GM19239 (cell line): ENCODE measurements around the gene MATCAP1.

Experiments
- DNase-seq: peaks from one replicate; pipeline ENCODE4 v3.0.0; 2011; ENCODE audit warnings: low spot score; ENCODE audit not compliant: insufficient read length
- FAIRE-seq: peaks from 2 replicates; lab custom pipeline; 2011; peaks lifted over from hg19 to GRCh38; lab: Jason Lieb, UNC

The MATCAP1 gene

GRCh38 chr16:67208154-67208896 is 24.6 kb upstream of the MATCAP1 start:
- no peak for FAIRE-seq
- DNase-seq: no peak

- no peak for DNase-seq
- FAIRE-seq: no peak
Observed at GRCh38 chr16:67207249-67208091, 23.7 kb upstream of the MATCAP1 start.

GRCh38 chr16:67206838-67207248 is 23.1 kb upstream of the MATCAP1 start:
- FAIRE-seq: no peak
- DNase-seq: no peak

- FAIRE-seq (no peak), DNase-seq (no peak)
Observed at GRCh38 chr16:67206129-67206837, 22.5 kb upstream of the MATCAP1 start.

- DNase-seq (no peak), FAIRE-seq (no peak)
Observed at GRCh38 chr16:67204076-67204475, 20.3 kb upstream of the MATCAP1 start.

GRCh38 chr16:67202956-67203493 is 19.3 kb upstream of the MATCAP1 start:
- no peak for FAIRE-seq
- DNase-seq: no peak

- DNase-seq (no peak), FAIRE-seq (no peak)
Observed at GRCh38 chr16:67202426-67202825, 18.7 kb upstream of the MATCAP1 start.

GRCh38 chr16:67201411-67202345 is 17.9 kb upstream of the MATCAP1 start:
- FAIRE-seq (no peak), DNase-seq (no peak)

- FAIRE-seq: no peak
- DNase-seq: no peak
Observed at GRCh38 chr16:67200491-67200890, 16.7 kb upstream of the MATCAP1 start.

GRCh38 chr16:67199808-67200198 is 16.0 kb upstream of the MATCAP1 start:
- no peak for DNase-seq
- no peak for FAIRE-seq

GRCh38 chr16:67199011-67199807 is 15.4 kb upstream of the MATCAP1 start, which contains the start of gene ELMO3:
ELMO3 (plus strand) TSS chr16:67199131; CDS start chr16:67199327, 196 bp downstream.
- DNase-seq: no peak
- no peak for FAIRE-seq

- FAIRE-seq (no peak), DNase-seq (no peak)
Observed at GRCh38 chr16:67198238-67198734, 14.5 kb upstream of the MATCAP1 start.

- FAIRE-seq (no peak), DNase-seq (no peak)
Observed at GRCh38 chr16:67197704-67198103, 13.9 kb upstream of the MATCAP1 start.

GRCh38 chr16:67196881-67197280 is 13.1 kb upstream of the MATCAP1 start:
- no peak for FAIRE-seq
- DNase-seq: no peak

GRCh38 chr16:67195676-67196075 is 11.9 kb upstream of the MATCAP1 start:
- FAIRE-seq (no peak), DNase-seq (no peak)

- FAIRE-seq (no peak), DNase-seq (no peak)
Observed at GRCh38 chr16:67194260-67194659, 10.5 kb upstream of the MATCAP1 start.

- no peak for FAIRE-seq
- DNase-seq: no peak
Observed at GRCh38 chr16:67193536-67193935, 9.8 kb upstream of the MATCAP1 start.

GRCh38 chr16:67192781-67193361 is 9.1 kb upstream of the MATCAP1 start:
- FAIRE-seq (no peak), DNase-seq (no peak)
